AG04449 (cell line): Measurements from ENCODE around the gene HSPA13.
"Not testable (repeated sequence)": the region's sequence is repeated elsewhere in the genome, so short reads cannot be mapped to it uniquely, and the experiment has no call there.

Experiments used
- CTCF ChIA-PET: fragments of 350-600 bp; formaldehyde crosslinking; extraction: SDS; loops from one replicate; lab custom pipeline; 2021; ENCODE audit warnings: antibody characterized with exemption; lab: Yijun Ruan, JAX
- POLR2A ChIA-PET: fragments of 400-600, 350-600 bp; formaldehyde crosslinking; extraction: SDS; loops from one replicate; lab custom pipeline; 2020; ENCODE audit warnings: antibody characterized with exemption, inconsistent platforms; lab: Yijun Ruan, JAX
- DNase-seq: peaks from one replicate; pipeline ENCODE4 v3.0.0-alpha.2; 2010; ENCODE audit warnings: low read depth, low spot score
- H3K4me3 ChIP-seq: 2 replicates; pipeline ENCODE4 v1.5.1; 2011; ENCODE audit warnings: low read depth, mild to moderate bottlenecking, control low read depth, low read length
- TF ChIP-seq, protein P1 (sequence below): IDR thresholded peaks from one replicate; pipeline ENCODE4 v1.5.1; 2011; ENCODE audit warnings: mild to moderate bottlenecking, moderate library complexity, low read length, control low read depth, inconsistent platforms; ENCODE audit not compliant: insufficient read depth; ENCODE audit errors: missing control alignments

HSPA13 gene

DNA sequence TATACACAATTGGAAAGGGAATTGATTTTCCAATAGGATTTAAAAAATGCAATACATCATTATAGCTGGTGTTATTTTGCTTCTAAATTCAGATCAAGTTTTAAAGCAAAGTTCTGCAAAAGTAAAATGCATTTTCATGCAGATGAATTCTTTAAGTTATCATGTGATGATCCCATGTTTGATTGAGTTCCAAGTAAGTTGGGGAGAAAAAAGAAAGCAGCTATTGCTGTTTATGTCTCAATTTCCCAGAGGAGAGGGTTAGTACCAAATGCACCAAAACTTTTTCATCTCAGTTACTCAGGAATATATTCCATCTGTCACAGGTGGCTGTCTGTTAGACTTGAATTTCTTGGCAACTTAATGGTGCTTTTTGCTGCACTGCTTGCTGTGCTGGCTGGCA, 29.7 kb downstream of the HSPA13 start:
- TF ChIP-seq, protein P1, sequence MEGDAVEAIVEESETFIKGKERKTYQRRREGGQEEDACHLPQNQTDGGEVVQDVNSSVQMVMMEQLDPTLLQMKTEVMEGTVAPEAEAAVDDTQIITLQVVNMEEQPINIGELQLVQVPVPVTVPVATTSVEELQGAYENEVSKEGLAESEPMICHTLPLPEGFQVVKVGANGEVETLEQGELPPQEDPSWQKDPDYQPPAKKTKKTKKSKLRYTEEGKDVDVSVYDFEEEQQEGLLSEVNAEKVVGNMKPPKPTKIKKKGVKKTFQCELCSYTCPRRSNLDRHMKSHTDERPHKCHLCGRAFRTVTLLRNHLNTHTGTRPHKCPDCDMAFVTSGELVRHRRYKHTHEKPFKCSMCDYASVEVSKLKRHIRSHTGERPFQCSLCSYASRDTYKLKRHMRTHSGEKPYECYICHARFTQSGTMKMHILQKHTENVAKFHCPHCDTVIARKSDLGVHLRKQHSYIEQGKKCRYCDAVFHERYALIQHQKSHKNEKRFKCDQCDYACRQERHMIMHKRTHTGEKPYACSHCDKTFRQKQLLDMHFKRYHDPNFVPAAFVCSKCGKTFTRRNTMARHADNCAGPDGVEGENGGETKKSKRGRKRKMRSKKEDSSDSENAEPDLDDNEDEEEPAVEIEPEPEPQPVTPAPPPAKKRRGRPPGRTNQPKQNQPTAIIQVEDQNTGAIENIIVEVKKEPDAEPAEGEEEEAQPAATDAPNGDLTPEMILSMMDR, result no peak
- no peak for DNase-seq
- no peak overlapping the region for H3K4me3 ChIP-seq
- ChIA-PET POLR2A (no interaction called here), CTCF (no interaction called here)

DNA sequence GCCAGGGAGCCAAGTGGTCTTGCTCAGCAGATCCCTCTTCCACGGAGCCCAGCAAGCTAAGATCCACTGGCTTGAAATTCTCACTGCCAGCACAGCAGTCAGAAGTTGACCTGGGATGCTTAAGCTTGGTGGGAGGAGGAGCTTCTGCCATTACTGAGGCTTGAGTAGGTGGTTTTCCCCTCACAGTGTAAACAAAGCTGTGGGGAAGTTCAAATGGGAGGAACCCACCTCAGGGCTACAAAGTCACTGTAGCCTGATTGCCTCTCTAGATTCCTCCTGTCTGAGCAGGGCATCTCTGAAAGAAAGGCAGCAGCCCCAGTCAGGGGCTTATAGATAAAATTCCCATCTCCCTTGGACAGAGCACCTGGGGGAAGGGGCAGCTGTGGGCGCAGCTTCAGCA, 55.6 kb downstream of the HSPA13 start:
- POLR2A ChIA-PET, CTCF ChIA-PET, H3K4me3 ChIP-seq, DNase-seq: not testable (repeated sequence)

DNA sequence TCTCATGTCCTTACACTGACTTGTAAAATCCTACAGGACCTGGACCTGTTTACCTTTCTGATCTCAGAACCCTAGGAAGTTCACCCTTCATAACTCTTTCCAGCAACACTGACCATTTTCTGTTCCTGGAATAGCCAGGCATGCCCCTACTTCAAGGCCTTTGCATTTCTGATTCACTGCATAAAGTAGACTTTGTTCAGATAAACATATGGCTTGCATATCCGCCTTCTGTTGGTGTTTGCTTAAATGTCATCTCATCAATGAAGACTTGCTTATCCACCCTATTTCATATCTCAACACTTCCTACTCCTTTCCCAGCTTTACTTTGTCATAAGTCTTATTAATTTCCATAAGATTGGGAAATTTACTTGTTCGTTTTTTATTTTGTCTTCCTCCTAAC, 57.4 kb downstream of the HSPA13 start:
- ChIA-PET CTCF (no interaction called here), POLR2A (no interaction called here)
- no peak overlapping the region for H3K4me3 ChIP-seq
- DNase-seq, result no peak
- TF ChIP-seq, protein P1, result no peak
